HG03135 (cell line): ENCODE data around the gene FYB1.

Source experiments
- ATAC-seq: cut with Tn5 transposase; IDR thresholded peaks from one replicate; pipeline ENCODE4 v1.9.1; 2021; ENCODE audit warnings: mild to moderate bottlenecking, moderate library complexity; ENCODE audit not compliant: unreplicated experiment

The FYB1 gene

DNA sequence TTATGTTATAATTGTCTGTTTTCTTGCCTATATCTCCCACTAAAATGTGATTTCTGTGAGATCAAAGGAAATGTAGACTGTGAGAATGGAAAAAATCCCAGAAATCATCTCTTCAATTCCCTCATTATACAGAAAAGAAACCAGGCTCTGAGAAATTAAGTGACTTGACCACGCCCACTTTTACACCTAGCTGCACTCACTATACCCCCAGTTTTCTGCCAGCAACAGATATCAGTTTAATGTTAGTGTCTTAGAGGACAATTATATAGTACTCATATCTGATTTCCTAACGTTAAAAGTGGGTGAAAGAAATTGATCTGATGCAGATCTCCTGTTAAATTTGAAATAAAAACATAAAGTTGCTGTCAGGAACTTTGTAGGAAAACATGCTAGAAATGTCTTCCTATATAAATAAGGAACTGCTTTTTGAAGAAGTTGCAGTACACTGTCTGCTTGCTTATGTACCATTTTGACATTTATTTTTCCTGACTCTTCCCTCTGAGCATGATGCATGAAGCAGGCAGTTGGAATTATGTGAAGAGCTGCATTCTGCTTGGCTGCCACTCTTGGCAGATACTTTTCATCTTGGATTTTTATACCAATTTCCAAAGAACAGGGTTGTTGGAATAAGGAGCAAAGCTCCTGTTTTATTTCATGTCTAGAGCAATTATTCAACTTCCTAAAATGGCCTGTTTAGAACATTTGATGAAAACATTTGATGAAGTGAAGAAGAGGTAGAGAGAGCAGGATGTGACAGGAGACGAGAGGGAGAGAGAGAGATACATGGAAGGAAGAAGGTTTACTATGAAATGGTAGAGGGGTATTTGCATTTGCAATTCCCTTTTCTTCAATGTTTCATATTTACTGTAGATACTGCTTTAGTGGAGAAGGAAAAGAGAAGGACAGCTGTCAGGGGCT is 87.9 kb downstream of the FYB1 start:
- ATAC-seq, result no peak

DNA sequence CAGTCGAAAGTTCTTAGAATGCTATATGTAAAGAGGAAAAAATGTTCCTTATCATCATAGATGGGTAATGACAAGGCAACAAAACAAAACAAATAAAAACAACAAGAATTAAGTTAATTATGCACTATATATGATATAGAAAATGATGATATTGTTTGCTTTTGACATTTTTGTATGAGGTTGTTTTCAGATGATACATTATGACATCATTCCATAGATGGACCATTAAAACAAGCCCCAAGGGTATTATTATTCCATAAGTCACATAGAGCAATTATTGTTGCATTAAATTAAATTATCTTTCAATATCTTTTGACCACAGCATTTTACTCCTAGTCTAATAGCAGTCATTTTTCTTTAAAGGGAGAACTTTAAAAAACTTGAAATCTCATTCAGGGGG is 88.6 kb downstream of the FYB1 start:
- no peak for ATAC-seq

DNA sequence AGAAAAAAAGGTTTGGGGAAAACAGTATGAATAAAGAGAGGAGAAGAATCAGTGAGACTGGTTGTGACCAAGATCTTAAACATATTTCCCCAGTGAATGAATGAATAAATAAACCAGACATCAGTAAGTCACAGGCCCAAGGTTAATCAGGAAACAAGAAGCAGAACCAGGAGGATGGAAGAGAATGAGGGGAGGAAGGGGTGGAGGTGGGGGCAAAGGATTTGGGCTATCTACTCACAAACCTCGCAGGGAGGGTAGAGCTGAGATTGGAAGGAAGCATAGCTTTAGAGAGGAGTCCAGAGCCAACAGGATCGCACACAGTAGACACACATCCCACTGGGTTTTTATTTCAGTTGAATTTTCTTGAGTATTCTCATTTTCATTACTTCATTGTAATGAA is 97.4 kb downstream of the FYB1 start:
- no peak for ATAC-seq

DNA sequence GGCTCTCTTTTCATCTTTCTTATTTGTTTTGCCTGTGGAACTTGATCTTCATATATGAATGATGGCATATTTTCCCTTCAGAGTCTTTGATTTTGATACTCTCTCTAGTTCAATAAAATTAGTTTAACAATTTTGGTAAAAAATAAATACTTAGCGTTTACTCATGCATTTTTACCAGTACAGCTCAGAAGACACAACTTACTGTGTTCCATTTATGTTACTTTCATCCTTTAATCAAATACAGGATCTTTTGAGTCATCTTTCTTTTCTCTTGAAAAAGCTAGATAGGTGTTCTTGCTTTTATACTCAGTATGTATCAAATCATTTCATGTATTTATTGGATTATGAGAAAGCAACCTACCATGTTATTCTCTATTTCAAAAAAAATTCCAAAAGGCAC is 98.0 kb downstream of the FYB1 start:
- ATAC-seq, result no peak

DNA sequence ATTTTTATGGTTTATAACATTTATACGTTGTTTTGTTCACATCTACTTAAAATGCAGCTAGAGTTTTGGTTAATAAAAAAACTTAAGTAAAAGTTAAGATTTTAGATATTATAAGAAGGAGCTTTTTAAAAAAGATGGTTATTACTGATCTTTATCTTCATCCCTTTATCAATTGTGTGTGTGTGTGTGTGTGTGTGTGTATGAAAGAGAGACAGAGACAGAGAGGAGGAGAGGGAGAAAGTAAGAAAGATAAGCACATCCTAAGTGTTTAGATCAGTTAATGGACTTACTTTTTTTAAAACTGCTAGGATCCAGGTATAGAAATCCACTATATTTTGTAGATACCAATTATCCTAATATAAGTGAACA is 99.3 kb downstream of the FYB1 start:
- ATAC-seq, result no peak

DNA sequence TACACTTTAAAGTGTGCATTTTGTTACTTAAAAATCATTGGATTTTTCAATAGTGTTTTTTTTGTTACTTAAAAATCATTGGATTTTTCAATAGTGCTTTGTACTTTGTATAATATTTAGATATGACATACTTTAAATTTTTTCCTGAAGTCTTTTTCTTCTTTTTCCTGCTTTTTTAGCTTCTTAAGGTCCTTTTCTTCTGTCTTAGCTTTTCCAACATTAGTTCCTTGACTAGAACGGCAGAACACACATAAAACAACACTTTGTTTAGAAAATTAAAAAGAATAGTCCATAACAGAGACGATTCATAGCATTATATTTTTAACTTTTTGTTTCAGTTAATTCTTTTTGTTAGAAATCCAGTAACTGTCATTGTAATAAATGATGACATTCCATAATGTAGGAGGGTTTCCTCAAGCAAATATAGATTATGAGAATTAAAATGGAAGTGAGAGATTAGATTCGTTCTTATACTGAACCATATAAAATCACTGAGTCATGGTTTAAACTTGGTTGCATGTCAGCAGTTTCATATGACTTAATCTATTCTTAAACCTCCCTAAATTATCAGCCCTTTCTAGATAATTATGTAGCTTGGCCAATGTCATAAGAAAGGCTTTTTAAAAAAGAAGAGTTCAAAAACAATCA is 99.8 kb downstream of the FYB1 start:
- no peak for ATAC-seq

DNA sequence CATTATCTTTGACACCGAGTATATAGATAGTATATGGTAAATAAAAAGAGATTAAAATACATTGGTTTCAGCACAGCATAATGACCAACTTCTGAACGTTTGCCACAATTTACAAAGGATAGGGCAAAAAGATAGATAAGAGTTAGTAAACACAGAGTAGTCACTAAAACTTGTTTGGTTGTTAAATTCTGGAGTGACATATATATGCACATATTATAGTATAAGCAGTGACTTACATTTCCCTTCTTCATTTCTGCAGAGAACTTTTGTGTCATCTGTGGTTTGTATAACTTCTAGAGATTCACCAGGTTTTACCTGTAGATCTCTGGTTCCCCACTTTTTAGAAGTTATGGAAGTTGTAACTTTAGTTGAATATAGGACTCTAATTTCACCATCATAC is 100.7 kb downstream of the FYB1 start:
- no peak for ATAC-seq

DNA sequence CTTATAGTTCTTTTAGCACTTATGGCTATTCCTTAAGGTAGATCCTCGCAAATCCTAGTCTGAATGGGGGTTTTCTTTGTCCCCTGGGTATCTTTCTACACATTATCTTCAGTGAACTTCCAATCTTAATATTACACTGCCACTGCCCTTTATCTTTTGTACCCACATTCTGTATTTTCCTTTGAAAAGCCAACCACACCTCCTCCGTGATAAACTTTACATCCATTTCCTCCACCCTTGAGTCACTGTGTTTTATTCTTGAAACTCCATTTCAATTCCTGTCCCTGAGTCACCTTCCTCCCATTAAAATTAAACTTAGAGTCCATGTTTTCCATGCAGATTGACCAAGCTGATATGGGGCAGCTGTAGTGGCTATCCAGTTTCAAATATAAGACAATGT is 102.0 kb downstream of the FYB1 start:
- ATAC-seq, result no peak

DNA sequence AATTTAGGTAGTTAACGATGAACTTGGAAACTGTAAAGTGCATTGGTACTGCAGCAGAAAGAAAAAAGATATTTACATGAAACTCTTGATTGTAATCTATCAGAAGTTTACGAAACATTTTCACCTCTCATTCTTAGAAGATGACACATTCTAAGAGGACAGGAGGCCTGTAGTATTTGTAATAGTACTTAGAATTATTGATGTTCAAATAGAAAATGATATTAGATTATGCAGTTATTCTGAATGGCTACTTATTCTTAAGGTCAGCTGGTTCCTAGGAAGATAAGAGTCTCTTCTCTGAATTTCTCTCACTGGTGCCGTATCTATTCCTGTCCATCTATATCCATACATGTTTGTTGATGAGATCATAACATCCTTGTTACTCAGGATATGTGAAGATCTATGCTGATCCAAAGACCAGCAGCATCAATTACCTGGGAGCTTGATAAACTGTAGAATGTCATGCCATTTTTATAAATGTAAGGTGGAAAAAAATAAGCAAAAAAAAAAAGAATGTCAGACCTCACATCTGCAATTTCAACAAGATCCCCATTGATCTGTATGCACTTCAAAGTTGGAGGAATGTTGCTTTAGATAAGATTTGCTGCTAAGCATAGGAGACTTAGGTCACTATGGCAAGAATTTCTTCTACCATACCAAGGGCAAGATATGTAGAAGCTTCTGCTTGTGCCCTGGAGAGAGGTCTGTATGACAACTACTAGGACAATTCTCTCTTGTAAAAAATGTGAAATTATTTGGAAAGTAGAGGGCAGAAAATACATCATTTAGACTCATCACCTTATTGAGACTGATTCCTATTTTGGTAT is 102.8 kb downstream of the FYB1 start:
- ATAC-seq, result no peak

DNA sequence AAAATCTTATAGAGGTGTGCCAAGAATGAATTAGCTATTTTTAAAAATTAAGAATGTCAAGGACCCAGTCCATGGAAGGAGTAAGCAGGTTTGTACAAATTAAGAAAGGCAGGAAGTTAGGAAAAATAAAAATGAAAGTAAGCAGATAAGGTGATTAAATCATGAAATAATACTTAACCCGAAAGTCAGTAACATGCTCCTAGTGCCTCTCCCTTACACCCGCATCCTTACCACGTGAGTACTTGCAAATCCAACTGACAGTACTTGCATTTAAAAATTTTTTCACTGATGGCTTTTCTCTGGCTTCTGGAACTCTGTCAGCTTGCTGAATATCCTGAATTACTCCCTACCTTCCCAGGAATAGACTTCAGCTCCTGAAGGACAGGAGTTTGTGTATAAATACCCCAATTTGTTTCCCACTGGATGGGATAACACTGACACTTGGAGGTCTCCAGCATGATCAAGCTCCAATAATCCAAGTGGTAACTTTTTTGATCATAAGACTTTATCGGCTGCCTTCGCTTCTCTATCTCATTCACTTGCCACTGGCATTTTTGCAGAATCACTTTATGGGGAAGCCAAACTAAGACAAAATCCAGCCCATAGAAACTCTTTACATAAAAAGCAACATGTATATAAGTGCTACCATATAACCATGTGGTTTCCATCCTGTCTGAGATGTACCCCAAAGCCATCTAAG is 103.6 kb downstream of the FYB1 start:
- ATAC-seq, result no peak

DNA sequence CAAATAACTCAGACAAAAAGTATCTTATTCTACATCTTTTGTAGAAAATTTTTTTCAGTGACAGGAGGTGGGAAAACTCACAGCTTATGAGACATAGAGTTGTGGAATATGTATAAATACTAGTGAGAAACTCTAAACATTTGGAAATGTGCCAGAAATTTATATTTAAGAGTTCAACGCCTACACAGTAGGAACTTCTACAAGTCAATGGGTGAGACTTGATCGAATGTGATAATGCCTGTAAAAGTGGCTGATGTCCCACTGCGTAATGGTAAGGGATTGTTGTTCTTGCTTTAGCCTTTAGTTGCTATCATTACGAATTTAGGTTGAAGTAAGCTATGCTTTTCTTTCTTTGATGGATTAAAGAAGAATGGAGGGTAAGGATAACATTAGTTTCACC is 105.2 kb downstream of the FYB1 start:
- ATAC-seq, result no peak

DNA sequence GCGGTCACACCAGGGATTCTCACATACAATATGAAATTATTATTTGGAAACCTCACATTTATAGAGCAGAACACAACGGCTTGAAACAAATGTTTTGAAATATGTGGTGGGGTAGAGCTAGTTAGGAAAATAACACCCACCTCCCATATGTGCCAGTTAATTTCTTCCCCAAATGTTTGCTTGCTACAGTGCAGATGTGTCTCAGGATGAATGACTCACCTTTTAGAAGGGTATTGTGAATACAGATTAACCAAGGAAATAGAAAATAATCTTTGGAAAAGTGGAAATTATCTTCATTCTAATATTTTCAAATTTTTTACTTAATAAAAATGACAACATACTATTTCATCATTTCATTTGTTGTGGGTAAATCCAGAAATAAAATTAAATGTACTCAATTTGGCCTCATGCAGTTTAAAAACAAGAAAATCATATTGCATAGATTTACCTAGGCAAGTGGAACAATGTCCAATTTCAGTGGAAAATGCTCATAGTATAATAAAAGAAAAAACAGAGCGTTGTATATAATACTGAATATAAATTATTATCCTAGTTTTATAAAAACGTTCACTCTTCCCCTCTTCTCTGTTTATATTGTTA is 105.9 kb downstream of the FYB1 start:
- ATAC-seq, result no peak

DNA sequence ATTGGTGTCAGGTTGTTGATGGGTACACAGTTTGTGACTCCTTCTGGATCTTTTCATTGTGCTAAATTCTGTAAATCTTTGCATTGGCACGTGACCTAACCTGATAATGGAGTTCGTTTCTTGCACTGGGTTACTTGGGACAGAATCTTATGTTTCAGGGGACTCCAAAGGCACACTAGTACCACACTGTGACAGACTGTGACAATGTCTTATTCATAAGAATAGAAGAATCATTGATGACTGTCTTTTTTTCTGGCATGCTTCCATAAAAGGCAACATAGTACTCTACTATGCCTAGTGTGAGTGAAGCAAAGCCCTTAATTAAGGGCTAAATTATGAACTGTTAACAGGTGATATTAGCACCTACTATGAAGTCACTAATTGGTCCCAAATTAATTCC is 109.8 kb downstream of the FYB1 start:
- no peak for ATAC-seq

DNA sequence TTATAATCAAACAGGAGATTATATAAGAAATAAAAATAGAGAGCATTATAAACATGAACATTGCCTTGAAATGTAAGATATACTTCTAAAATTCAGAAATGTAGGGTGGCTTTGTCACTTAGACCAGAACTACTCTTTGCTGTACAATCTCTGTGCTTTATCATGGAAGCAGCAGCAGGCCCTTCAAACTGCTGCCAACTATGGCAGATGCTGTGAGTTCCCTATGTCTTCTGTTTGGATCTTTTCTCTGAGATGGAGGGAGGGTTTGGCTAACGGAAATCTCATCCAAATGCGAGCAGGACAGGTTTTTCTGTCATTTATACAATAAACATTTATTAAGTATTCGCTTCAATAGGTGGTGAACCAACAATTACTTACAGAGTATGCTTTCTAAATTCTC is 110.4 kb downstream of the FYB1 start:
- ATAC-seq, result no peak

DNA sequence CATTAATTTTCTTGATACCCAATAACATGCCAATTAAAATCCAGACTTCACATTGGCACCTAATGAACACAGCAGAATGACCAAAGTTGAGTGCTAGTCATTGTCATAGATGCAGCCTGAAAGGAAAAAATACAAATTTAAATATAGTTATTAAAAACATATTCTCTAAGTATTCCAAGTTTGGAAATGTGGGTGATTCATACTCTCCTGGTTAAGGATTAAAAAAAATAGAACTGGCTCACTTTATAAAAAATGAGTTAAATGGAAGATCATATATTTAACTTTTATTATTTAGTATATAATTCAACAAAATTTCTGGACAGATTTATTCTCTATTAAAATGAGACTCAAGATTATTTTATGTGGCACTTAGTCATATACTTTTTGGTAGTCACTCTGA is 112.0 kb downstream of the FYB1 start:
- no peak for ATAC-seq

DNA sequence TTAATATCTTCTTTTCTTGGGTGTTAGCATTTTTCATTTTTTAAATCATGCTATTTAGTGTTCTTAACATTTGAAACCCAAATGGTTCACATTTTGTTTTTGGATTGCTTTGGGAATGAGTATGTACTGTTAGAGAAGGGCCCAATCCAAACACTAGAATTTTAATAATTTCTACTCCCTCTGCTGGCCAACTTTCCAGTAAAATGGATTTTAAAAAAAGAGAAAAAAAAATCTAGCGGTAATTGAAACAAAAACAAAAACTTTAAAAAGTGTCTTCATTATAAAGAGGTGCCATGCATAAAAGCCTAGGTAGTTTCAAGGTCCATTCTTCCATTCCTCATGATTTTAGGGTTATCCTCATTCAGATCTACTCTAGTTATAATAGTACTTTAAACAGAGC is 113.0 kb downstream of the FYB1 start:
- no peak for ATAC-seq

DNA sequence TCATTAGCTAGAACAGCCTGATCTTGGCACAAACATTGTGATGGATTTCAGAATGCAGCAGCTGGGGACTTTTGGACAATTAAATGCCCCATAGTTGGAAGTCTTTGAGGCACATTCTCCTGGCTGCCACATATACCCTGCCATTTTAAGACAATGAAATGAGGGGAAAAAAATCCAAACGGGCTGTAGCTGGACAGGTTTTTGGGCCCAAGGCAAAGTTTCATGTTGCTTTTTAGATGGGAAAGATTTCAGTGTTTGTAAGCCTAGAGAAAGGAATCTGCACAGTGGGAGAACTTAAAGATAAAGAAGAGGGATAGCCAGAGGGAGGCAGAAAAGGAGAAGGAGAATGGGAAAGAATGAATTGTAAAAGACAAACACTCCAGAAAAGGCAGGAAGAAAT is 115.1 kb downstream of the FYB1 start:
- ATAC-seq, result no peak

DNA sequence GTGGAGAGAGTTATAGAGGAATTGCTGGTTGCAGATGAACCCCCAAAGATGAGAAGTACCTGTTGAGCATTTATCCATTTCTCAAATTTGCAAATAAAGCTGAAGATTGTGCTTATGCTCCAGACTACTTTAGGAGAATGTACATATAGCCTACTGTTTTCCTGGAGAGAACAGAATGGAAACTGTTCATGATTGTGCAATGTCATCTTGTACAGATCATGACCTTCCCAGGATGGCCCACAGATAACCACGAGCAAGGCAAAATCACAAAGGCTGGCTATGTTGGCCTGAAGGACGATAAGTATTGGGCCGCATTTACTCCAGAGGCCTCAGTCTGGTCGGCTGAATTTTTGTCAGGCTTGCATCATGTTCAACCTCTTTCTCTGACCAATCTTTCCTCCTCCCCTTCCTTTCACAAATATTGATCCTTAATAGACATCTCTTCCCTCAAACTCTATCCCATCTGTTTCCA is 116.6 kb downstream of the FYB1 start:
- ATAC-seq, result no peak

DNA sequence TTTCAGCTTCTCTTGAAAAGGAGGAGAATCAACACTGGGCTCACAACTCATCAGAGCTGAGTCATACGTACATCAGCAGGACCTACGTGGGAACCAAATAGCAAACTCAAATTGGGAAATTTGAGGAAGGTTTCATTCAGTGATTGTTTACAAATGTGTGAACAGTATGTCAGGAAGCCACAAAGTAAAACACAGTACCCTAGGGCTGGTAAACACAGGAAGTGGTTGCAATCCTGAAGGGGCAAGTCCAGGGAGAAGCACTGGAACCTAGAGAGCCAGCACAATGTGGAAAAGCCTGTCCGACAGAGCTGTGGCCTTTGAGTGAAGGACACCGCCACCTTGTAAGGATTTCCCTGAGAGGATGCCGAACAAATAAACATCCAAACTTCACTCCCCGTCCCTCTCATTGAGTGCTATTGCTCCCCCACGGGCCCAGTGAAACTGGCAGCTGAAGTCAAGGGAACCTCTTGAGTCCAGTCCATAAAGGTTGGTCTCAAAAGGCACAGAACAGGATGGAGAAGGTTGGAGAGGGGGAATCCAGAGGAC is 118.4 kb downstream of the FYB1 start:
- no peak for ATAC-seq

DNA sequence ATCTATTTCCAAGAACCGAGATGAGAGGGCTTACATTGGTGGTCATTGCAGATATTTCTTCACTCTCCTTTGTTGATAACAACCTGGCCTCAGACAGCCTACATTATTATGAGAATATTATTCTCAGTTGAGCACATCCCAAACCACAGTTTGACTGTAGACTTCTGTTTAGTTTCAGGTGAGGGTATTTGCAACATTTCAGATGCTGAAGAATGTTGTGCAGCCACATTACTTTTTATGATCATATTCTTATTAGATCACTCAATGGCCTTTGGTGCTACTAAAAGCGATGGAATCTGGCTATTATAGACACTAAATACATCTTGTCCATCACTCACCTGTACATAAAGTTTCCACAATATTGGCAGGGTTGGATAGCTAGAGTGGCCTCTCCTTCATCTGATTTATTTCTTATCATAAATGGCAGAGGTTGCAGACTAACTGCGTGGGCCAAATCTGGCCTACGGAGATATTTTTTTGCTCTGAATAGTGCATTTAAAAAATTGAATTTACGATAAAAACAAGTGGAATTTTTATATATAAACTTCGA is 119.0 kb downstream of the FYB1 start:
- no peak for ATAC-seq
